Activated CD4-positive, alpha-beta memory T cell treated with anti-CD3 and anti-CD28 coated beads, Interleukin-2, amount 10 ng/mL, durations not matched to agents 7 days and 5 days (primary cell): ENCODE results near the gene PDE11A. TPM values are rescaled to one million over a fixed set of nuclear protein-coding genes. Genes with fewer than 3 reads are reported as not detected.
"Not testable (repeated sequence)": the region's sequence is repeated elsewhere in the genome, so short reads cannot be mapped to it uniquely, and the experiment has no call there.

Experiments used
- CTCF ChIA-PET: fragments of 350-600 bp; sonication (Branson Sonifier 250); formaldehyde crosslinking; loops from one replicate; lab custom pipeline; 2021; ENCODE audit warnings: antibody characterized with exemption, inconsistent platforms; lab: Charles Lee
- POLR2A ChIA-PET: fragments of 350-600 bp; sonication (Branson Sonifier 250); formaldehyde crosslinking; loops from one replicate; lab custom pipeline; 2021; ENCODE audit warnings: antibody characterized with exemption; lab: Charles Lee
- DNase-seq: peaks from one replicate; pipeline ENCODE4 v3.0.0-alpha.2; 2020
- H3K27ac Mint-ChIP-seq: one replicate; pipeline ENCODE4 v1.8.0; 2021; ENCODE audit warnings: mild to moderate bottlenecking, mixed read lengths
- H3K27me3 Mint-ChIP-seq: one replicate; pipeline ENCODE4 v1.8.0; 2021; ENCODE audit warnings: mixed read lengths
- H3K36me3 Mint-ChIP-seq: one replicate; pipeline ENCODE4 v1.8.0; 2021; ENCODE audit warnings: low read depth, mixed read lengths
- H3K4me1 Mint-ChIP-seq: one replicate; pipeline ENCODE4 v1.8.0; 2021; ENCODE audit warnings: mixed read lengths
- H3K4me3 Mint-ChIP-seq: one replicate; pipeline ENCODE4 v1.8.0; 2021; ENCODE audit warnings: mild to moderate bottlenecking, mixed read lengths
- H3K9me3 Mint-ChIP-seq: one replicate; pipeline ENCODE4 v1.8.0; 2021; ENCODE audit warnings: mixed read lengths
- total RNA-seq, 2 experiments: library from RNA; stranded (reverse); gene quantifications; one replicate each; pipeline ENCODE4 v1.2.3, GENCODE V29; 2021

Gene PDE11A
- total RNA-seq, 2 experiments from 2014 or later = not detected

DNA sequence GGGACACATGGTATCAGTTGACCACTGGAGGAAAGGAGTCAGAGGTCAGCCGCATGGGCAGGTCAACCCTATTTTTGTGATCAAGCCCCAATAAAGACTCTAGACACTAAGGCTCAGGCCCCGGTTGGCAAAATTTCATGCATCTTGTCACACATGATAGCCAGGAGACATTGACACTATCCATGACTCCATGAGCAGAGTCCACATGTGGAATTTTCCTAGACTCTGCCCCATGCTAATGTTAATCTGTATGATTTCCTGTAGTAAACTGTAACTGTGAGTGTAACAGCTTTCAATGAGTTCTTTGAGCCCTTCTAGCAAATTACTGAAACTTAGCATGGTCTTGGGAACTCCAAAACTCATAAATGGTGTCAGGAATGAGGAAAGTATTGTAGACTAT, 192.3 kb downstream of the PDE11A start:
- ChIA-PET CTCF (no interaction called here), POLR2A (no interaction called here)
- no peaks in the 10 kb centered on the region for H3K27me3 Mint-ChIP-seq
- H3K4me1 Mint-ChIP-seq = no peaks in the 10 kb centered on the region
- H3K4me3 Mint-ChIP-seq = no peak overlapping the region
- DNase-seq = no peak
- H3K27ac Mint-ChIP-seq = no peak overlapping the region
- no peaks in the 10 kb centered on the region for H3K9me3 Mint-ChIP-seq
- no peaks in the 10 kb centered on the region for H3K36me3 Mint-ChIP-seq

DNA sequence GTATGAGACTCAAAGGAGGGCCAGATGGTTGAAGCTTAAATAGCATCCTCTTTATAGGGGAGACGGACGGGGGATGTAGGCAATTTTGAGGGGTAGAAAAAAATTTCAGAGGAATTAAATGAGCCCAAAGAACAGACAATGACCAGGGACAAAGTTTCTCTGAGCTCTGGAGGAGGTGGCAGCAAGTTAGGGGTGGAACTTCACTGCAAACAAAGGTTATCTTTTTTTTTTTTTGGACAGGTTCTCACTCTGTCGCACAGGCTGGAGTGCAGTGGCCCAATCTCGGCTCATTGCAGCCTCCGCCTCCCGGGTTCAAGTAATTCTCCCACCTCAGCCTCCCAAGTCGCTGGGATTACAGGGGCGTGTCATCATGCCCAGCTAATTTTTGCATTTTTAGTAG, 195.6 kb downstream of the PDE11A start:
- H3K36me3 Mint-ChIP-seq = no peaks in the 10 kb centered on the region
- no peaks in the 10 kb centered on the region for H3K27me3 Mint-ChIP-seq
- H3K27ac Mint-ChIP-seq = no peak overlapping the region
- H3K4me3 Mint-ChIP-seq = no peak overlapping the region
- no peaks in the 10 kb centered on the region for H3K4me1 Mint-ChIP-seq
- ChIA-PET POLR2A (no interaction called here), CTCF (no interaction called here)
- no peaks in the 10 kb centered on the region for H3K9me3 Mint-ChIP-seq
- DNase-seq = no peak

- Mint-ChIP-seq H3K36me3 (no peaks in the 10 kb centered on the region), H3K4me3 (no peak overlapping the region), H3K27me3 (no peaks in the 10 kb centered on the region), H3K4me1 (no peaks in the 10 kb centered on the region), H3K27ac (no peak overlapping the region), H3K9me3 (no peaks in the 10 kb centered on the region)
- POLR2A ChIA-PET = no interaction called here
- CTCF ChIA-PET = no interaction called here
- DNase-seq = no peak
These were observed 197.9 kb downstream of the PDE11A start for GRCh38 chr2:177874686-177875085.

DNA sequence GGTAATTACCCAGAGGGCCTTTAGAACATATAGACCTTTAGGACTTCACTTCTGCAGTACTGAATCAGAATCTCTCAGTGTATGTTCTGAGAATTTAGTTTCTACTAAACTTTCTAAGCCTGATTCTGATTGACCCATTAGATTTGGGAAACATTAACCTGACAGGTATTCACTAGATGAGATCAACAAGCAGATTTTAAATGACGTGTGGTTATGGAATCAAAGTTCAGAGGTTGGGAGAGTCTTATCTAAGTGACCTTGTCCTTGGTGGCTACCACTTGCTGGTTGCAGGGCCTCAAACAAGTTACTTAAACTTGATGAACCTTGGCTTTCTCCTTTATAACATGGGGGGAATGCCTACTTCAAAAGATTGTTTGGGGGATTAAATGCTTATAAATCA, 198.7 kb downstream of the PDE11A start:
- H3K9me3 Mint-ChIP-seq = no peaks in the 10 kb centered on the region
- no peaks in the 10 kb centered on the region for H3K27me3 Mint-ChIP-seq
- POLR2A ChIA-PET = no interaction called here
- H3K4me3 Mint-ChIP-seq = no peak overlapping the region
- no peaks in the 10 kb centered on the region for H3K4me1 Mint-ChIP-seq
- no peak overlapping the region for H3K27ac Mint-ChIP-seq
- H3K36me3 Mint-ChIP-seq = no peaks in the 10 kb centered on the region
- CTCF ChIA-PET = no interaction called here
- DNase-seq = no peak

- H3K27me3 Mint-ChIP-seq = peaks cover 2% of the 10 kb centered on the region
- no peaks in the 10 kb centered on the region for H3K4me1 Mint-ChIP-seq
- ChIA-PET CTCF (no interaction called here), POLR2A (no interaction called here)
- no peak overlapping the region for H3K27ac Mint-ChIP-seq
- H3K4me3 Mint-ChIP-seq = no peak overlapping the region
- DNase-seq = no peak
- H3K9me3 Mint-ChIP-seq = no peaks in the 10 kb centered on the region
- no peaks in the 10 kb centered on the region for H3K36me3 Mint-ChIP-seq
These were observed 200.3 kb downstream of the PDE11A start for GRCh38 chr2:177872286-177872685.

- CTCF ChIA-PET = no interaction called here
- no peak overlapping the region for H3K27ac Mint-ChIP-seq
- POLR2A ChIA-PET = no interaction called here
- no peaks in the 10 kb centered on the region for H3K9me3 Mint-ChIP-seq
- no peak overlapping the region for H3K4me3 Mint-ChIP-seq
- no peaks in the 10 kb centered on the region for H3K4me1 Mint-ChIP-seq
- no peaks in the 10 kb centered on the region for H3K36me3 Mint-ChIP-seq
- DNase-seq = no peak
- peaks cover 2% of the 10 kb centered on the region for H3K27me3 Mint-ChIP-seq
These were observed 202.7 kb downstream of the PDE11A start for GRCh38 chr2:177869912-177870311.

DNA sequence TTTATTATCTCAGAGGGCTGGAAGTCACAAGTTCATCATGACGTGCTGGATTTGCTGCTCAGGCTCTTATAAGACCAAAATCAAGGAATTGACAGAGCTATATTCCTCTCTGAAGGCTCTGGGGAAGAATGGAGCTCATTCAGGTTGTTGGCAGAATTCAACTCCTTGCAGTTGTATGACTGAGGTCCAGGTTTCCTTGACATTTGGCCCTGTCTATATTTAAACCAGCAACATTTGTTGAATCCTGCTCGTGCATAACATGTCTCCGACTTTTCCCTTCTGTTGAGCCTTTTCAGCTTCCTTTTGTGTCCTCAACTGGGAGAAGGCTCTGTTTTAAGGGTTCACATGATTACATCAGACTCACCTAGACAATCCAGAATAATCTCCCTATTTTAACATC, 203.4 kb downstream of the PDE11A start:
- DNase-seq = no peak
- ChIA-PET POLR2A (no interaction called here), CTCF (no interaction called here)
- H3K4me1 Mint-ChIP-seq = no peaks in the 10 kb centered on the region
- H3K36me3 Mint-ChIP-seq = no peaks in the 10 kb centered on the region
- no peaks in the 10 kb centered on the region for H3K9me3 Mint-ChIP-seq
- H3K4me3 Mint-ChIP-seq = no peak overlapping the region
- peaks cover 2% of the 10 kb centered on the region for H3K27me3 Mint-ChIP-seq
- no peak overlapping the region for H3K27ac Mint-ChIP-seq

DNA sequence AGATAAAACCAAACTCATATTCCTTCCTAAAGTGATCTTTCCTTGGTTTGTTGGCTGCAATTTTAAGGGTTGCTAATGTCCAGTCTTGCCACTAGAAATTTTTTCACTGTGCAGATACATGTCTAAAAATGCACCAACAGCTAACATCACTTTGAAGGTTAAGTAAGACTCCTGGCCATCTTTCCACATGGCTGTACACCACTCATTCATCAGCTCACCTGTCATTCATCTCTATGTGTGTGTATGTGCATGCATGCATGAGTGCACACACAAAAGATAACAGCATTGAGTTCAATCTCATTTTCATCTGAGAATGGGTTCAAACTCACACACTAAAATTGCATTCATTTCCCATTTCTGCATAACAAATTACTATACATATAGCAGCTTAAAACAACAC, 203.8 kb downstream of the PDE11A start:
- DNase-seq = no peak
- ChIA-PET CTCF (no interaction called here), POLR2A (no interaction called here)
- Mint-ChIP-seq H3K27me3 (peaks cover 2% of the 10 kb centered on the region), H3K36me3 (no peaks in the 10 kb centered on the region), H3K27ac (no peak overlapping the region), H3K4me3 (no peak overlapping the region), H3K4me1 (no peaks in the 10 kb centered on the region), H3K9me3 (no peaks in the 10 kb centered on the region)

DNA sequence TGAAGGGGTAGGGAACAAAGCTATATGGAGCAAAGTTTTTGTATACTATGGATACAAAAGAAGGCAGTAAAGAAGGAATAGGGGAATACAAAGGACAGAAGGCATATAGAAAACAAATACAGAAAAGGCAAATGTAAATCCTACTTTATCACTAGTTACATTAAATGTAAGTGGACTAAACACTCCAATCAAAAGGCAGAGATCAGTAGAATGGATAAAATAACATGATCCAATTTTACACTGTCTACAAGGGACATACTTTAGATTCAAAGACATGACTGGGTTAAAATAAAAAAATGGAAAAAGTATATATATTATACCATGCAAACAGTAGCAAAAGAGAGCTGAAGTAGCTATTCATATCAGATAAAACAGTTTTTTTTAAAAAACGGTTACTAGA, 215.0 kb downstream of the PDE11A start:
- Mint-ChIP-seq H3K4me1 (no peaks in the 10 kb centered on the region), H3K27ac (no peak overlapping the region), H3K27me3 (peaks cover 5% of the 10 kb centered on the region), H3K36me3 (no peaks in the 10 kb centered on the region), H3K9me3 (peaks cover 2% of the 10 kb centered on the region), H3K4me3 (no peak overlapping the region)
- DNase-seq = no peak
- ChIA-PET CTCF (no interaction called here), POLR2A (no interaction called here)

- Mint-ChIP-seq H3K27ac (no peak overlapping the region), H3K4me3 (no peak overlapping the region), H3K36me3 (no peaks in the 10 kb centered on the region), H3K27me3 (peaks cover 5% of the 10 kb centered on the region), H3K9me3 (peaks cover 1% of the 10 kb centered on the region), H3K4me1 (no peaks in the 10 kb centered on the region)
- ChIA-PET POLR2A (no interaction called here), CTCF (no interaction called here)
- DNase-seq = no peak
These were observed 220.2 kb downstream of the PDE11A start for GRCh38 chr2:177852389-177852788.

DNA sequence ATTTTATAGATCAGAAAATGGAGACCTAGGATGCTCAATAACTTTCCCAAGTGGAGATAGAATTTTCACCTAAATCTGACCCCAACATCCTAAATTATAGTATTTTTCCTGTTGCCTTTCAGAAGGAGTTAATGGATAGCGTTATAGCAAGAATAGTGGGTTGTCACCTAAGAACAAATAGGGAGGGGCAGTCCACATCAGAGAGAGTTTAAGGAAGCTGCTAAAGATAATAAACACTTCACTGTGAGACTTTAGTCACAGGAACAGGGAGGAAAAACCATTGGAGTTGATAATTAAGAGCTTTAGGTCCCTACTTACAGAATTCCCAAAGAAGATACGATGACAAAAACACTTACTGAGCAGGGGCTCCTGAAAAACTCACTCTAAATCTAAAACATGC, 229.4 kb downstream of the PDE11A start:
- Mint-ChIP-seq H3K27me3 (no peaks in the 10 kb centered on the region), H3K9me3 (no peaks in the 10 kb centered on the region), H3K36me3 (no peaks in the 10 kb centered on the region), H3K27ac (no peak overlapping the region), H3K4me3 (no peak overlapping the region), H3K4me1 (no peaks in the 10 kb centered on the region)
- CTCF ChIA-PET = no interaction called here
- POLR2A ChIA-PET = no interaction called here
- no peak for DNase-seq

DNA sequence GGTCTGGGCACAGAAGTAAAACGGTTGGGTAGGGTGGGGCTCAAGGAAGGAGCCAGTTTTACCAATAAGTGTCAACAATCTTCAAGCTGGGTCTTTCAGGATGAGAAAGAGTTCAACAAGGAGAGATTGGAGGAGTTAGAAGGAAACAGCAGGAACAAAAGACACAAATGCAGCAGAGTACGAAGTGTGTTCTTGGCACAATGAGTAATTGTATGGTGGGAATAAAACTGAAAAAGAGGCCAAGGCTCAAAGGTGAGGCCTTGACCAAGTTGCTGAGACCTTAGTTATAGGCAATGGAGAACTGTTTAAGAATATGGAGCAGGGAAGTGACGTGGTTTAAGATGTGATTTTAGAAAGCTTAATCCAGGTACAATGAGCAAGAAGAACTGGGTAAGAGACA, 230.3 kb downstream of the PDE11A start:
- no peak for DNase-seq
- Mint-ChIP-seq H3K4me3 (no peak overlapping the region), H3K9me3 (peaks cover 3% of the 10 kb centered on the region), H3K27ac (no peak overlapping the region), H3K27me3 (no peaks in the 10 kb centered on the region), H3K4me1 (no peaks in the 10 kb centered on the region), H3K36me3 (no peaks in the 10 kb centered on the region)
- ChIA-PET POLR2A (no interaction called here), CTCF (no interaction called here)

DNA sequence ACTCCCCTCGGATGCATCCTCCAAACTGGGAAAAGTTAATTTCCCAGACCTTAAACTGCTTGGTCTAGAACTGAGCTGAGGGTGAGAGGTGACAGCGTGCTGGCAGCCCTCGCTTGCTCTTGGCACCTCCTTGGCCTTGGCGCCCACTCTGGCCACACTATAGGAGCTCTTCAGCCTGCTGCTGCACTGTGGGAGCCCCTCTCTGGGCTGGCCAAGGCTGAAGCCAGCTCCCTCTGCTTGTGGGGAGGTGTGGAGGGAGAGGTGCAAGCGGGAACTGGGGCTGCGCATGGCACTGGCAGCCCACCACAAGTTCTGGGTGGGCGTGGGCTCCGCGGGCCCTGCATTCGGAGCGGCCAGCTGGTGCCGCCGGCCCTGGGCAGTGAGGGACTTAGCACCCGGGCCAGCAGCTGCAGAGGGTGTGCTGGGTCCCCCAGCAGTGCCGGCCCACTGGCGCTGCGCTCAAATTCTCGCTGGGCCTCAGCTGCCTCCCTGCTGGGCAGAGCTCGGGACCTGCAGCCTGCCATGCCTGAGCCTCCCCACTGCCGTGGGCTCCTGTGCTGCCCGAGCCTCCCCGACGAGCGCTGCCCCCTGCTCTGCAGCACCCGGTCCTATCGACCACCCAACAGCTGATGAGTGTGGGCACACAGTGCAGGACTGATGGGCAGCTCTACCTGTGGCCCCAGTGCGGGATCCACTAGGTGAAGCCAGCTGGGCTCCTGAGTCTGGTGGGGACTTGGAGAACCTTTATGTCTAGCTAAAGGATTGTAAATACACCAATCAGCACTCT, 237.0 kb downstream of the PDE11A start:
- H3K9me3 Mint-ChIP-seq, H3K36me3 Mint-ChIP-seq, H3K27me3 Mint-ChIP-seq, CTCF ChIA-PET, H3K27ac Mint-ChIP-seq, DNase-seq, H3K4me3 Mint-ChIP-seq, H3K4me1 Mint-ChIP-seq: not testable (repeated sequence)
- POLR2A ChIA-PET = interaction anchor here (0.6 kb wide), 1 partner anchor 13 kb away, joined by 3 read pairs; no protein-coding TSS in a partner anchor
